ENCODE results near the gene UQCRC1.

UQCRC1 gene

DNA sequence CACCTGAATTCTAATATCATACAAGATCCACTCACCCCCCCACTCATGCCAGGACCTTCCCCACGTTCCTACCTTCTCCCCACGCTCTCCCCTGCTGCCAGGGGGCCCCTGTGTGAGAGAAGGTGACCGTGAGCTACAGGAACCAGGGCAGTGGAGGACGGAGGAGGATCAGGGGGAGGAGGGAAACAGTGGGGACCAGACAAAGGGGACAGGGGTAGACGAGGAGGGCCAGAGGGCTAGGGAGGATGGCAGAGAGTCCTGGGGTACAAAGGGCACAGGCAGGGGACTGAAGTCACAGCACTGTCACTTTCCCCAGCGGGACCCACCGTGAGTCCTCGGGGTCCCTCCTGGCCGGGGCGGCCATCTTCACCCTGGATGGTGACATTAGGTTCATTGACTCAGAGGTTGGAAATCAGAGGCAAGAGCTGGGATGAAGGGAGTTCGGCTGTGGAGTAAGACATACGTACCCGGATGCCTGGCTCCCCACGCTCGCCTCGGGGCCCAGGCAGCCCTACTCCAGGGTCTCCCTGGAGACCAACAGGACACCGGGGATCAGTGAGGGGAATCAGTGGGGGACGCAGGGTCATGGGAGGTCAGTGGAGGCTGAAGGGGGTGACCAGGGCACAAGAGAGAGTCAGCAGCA is 39.5 kb downstream of the UQCRC1 start:
- no peak for DNase-seq

- no peak for DNase-seq
Measured at GRCh38 chr3:48569400-48569799, 40.0 kb downstream of the UQCRC1 start.

GRCh38 chr3:48568476-48568875 is 41.0 kb downstream of the UQCRC1 start:
- no peak for DNase-seq

DNA sequence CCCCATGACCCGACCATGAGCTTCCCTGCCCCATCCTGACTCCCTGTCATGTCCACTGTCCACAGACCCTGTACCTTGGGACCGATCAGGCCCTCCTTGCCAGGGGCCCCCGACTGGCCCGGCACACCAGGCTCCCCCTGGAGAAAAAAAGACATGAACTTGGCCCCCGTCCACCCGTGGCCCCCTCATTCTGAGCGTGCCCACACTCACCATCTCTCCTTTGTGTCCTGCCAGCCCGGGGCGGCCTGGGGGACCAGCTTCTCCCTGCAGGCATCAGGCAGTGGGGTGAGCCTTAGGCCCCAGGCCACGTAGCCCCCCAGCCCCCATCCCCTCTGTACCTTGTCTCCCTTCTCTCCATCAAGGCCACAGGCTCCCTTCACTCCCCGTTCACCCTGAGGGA is 41.9 kb downstream of the UQCRC1 start:
- DNase-seq, result no peak

DNA sequence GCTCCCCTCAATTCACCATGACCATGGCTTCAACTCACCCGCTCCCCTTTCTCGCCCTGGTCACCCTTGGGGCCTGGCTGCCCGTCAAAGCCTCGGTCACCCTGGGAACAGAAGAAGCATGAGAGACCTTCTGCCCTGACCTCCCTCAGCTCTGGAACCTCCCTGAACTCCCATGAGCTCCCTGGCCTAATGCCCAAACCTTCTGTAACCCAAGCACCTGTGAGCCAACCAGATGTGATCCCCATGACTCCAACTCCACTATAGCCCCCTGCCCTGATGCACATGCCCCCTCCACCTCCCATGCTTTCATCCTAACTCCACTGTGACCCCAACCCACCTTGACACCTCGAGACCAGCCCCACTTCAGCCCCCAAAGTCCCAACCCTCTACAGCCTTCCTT is 42.4 kb downstream of the UQCRC1 start:
- no peak for DNase-seq

GRCh38 chr3:48566401-48566760 is 43.1 kb downstream of the UQCRC1 start:
- no peak for DNase-seq

DNA sequence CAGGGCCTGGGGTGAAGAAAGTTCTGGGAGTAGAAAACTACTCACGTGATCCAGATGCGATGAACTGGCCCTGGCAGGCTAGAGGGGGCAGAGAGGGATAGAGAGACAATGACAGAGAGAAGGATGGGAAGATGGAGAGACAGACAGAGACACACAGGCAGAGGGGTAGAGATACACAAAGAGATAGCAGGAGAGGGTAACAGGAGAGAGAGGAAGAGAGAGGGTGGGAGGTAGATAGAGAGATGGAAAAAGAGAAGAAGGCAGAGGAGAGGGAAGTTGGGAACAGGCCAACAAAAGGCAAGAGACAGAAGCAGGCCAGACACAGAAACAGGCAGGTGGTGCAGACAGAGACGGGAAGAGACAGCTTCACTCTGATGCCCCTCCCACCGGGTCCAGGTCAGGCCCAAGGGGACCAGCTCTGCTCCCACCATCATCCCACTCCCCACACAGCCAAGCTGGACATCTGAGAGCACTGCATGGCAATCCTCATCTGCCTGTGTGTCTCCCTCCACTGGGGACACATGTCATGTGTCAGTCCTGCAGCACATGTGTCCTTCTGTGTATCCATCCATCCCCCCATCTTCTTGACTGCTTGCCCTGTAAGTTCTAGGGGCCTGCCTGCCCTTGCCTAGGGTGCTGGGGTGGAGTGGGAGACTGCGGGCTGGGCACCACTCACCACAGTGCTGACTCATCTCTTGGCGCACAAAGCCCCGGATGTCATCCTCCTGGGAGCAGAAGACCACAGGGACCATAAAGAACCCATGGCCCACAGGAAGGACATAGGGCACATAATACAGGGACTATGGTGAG is 43.6 kb downstream of the UQCRC1 start:
- DNase-seq, result no peak

DNA sequence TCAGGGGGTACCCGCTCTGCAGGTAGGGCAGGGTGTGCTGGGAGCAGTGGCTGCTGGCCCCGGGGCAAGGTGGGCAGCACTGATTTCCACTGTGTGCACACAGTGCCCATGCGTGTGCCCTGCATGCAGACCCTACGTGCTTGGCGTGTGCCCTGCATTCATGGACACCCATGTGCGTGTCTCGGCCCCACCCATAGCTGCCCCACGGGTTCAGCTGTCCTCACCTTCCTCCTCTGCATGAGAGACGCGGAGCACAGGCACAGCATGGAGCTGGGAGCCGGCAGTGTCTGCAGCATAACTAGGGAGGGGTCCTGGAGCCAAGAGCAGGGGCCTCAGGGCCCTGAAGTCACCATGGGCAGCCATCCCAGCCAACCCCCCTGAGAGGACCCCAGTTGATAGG is 44.3 kb downstream of the UQCRC1 start:
- DNase-seq, result no peak

DNA sequence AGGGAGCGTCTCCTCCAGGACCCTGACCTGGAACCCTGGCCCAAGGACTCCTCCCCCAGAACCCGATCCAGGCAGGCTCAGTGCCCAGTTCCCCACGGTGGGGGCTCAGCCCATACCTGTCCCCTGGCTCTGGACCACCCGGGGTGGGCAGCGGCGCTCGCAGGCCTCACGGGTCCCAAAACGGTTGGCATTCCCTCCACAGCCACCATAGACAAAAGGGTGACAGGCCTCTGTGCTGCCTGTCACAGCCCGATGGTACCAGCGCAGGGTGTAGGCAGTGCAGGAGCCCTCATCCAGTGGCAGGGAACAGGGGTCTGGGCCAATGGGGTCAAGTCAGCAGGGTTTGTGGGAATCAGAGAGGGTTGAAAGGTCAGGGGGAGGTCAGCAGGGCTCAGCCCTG is 44.8 kb downstream of the UQCRC1 start:
- DNase-seq, result no peak

- no peak for DNase-seq
Measured at GRCh38 chr3:48564022-48564421, 45.4 kb downstream of the UQCRC1 start.

GRCh38 chr3:48563382-48563918 is 46.0 kb downstream of the UQCRC1 start, which contains the start of gene UCN2:
Gene UCN2, minus strand, starts transcription at chr3:48563781. Its CDS starts 657 bp downstream, at chr3:48563124.
- DNase-seq, result no peak

DNA sequence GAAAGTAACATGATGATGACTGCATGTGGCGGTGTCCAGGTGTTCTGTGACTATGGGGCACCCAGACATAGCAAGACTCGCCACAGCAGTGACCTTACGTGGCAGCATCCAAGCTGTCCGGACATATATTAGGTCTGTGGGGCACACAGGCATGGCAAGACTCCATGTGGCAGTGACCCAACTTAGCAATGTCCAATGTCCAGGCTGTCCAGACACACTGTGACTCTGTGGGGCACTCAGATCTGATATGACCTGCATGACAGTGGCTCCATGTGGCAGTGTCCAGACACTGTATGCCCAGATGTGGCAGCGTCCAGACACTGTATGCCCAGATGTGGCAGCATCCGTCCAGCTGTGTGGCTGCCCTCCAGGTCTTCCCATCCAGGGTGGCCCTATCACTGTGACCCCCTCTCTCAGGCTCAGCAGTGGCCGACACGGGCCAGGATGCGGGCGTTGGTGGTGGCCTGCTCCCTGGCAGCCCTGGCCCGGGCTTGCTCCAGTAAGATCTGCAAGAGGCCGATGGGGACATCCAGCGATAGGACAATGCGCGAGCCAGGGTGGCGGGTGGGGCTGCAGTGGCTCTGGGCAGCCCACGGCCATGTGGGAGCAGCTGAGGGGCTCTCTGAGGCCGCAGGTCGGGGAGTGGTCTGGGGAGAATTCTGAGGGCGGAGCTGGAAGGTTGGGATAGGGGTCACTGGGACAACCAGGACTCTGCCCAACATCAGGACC is 46.9 kb downstream of the UQCRC1 start:
- DNase-seq, result no peak

DNA sequence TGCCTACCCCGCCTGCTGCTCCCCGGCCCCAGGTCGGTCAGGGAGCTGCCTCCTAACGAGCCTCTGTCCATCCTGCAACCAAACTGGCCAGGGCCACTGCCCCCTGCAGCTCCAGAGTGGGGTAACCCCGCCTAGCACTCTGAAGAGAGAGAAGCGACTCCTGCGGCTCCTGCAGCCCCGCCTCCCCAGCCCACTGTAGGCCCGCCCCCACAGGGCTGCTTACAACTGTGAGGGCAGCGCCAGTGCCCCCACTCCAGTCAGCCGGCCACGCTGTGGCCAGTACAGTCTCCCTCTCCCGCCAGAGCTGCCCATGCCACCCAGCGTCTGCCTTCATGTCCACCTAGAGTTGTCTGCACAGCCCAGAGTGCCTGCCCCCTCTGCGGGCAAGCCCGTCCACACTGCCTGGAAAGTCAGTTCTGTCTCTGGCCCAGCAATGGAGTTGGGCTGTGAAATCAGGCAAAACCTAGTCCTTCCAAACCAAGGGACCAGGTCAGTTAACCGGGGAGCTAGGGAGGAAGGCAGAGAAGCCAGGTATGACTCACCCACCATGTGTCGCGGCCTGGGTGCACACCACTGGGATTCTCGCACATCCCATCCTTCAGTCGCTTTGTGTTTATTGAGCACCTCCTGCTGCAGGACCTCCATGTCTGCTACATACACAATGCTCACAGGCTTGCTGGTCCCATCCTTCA is 48.3 kb downstream of the UQCRC1 start:
- no peak for DNase-seq

GRCh38 chr3:48560648-48561018 is 48.8 kb downstream of the UQCRC1 start:
- DNase-seq, result no peak

DNA sequence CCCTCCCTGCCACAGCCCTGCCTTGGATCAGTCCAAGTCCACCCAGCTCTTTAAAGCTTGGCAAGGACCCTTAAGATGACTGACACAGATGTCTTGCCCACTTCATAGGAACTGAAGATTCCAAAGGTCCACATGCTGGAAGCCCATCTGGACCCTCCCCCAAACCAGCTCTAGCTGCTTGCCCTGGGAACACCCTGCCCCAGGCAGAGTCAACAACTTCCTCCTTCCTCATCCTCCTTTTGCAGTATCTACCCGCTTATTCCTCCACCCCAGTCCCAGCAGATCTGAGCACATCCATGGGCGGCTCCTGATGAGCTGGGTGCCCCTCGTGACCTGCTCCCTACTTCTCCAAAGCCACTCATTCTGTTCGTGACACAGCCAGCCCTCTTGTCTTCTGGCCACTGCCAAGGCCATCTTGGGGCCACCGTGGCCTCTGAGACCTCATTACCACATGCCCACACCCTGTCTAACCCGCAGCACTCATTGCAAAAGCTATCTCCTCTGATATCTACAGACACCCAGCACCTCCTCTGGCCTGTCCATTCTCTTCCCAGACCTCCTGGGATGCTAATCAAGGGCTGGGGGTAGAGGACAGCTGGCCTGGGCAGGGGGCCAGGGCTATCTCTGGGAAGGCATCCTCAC is 50.8 kb downstream of the UQCRC1 start:
- no peak for DNase-seq

DNA sequence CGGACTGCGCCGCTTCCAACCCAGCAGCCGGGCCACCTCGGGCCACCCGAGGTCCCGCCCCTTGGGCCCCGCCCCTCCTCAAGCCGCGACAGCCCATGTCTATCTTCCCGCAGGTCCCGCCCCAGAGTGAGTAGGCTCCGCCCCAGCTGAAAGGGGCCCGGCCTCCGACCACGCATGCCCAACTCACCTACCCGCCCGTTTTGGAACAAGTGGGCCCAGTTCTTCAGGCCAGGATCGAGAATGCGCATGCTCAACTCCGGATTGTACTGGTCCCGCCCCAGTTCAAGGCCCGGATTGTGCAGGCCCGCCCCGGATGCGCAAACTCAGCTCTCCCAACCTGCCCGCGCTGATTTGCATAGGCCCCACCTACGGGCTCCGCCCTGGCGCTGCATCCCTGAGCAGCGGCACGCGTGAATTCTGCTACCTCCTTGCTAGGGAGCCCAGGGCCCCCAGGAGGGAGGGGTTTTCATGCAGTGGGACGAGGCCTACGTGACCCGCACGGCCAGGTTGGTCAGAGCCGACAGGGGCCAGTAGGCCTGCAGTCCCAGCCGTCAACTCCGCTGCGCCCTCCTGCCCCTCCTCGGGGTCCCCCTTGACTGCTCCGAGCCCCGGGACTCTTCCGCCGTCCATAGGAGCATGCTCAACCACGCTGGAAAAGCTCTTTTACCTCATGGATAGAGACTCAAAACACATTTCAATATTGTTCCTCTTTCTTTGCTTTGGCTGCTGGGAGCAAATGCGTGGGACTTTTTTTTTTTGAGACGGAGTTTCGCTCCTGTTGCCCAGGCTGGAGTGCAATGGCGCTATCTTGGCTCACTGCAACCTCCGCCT is 52.4 kb downstream of the UQCRC1 start, which contains the start of gene PFKFB4:
Gene PFKFB4 (minus strand): TSS at position 8 of the 831 bp plus-strand sequence. CDS start 26 bp downstream, outside the sequence.
- peak; percentile 96 to 99 for DNase-seq

DNA sequence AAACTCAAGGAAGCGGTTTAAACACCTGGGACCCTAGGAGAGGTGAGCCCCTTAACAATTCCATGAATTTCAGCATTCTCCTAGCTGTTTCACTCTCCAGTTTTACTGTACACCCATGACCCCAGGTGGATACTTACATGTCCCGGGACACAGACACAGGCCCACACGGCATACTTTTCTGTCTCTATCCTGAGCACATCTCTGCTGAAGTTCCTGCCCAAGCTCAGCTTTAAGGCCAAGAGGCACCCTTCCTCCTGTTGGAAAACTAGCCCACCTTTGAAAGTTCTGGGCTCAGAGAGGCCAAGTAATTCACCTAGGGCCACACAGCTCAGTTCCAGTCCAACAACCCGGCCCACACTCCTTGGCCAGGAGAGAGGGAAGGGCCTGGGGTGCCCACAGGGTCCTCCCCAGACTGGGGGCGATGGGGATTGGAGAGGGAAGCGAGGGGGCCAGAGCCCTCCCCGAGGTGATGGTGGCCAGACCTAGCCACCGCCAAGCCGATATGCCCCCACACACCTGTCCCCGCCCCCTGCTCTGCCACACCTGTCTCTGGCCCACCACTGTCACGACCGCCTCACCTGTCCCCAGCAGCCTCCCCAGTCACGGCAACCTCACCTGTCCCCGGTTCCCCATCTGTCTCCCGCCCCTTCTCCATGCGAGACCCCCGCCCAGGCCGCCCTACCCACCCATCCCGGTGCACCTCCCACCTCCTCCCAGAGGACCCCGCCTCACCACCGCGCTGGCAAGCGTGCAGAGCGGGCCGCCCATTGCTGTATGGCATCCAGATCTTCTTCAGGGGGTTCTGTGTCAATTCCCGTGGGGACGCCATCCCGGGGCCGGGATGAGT is 53.3 kb downstream of the UQCRC1 start:
- no peak for DNase-seq

DNA sequence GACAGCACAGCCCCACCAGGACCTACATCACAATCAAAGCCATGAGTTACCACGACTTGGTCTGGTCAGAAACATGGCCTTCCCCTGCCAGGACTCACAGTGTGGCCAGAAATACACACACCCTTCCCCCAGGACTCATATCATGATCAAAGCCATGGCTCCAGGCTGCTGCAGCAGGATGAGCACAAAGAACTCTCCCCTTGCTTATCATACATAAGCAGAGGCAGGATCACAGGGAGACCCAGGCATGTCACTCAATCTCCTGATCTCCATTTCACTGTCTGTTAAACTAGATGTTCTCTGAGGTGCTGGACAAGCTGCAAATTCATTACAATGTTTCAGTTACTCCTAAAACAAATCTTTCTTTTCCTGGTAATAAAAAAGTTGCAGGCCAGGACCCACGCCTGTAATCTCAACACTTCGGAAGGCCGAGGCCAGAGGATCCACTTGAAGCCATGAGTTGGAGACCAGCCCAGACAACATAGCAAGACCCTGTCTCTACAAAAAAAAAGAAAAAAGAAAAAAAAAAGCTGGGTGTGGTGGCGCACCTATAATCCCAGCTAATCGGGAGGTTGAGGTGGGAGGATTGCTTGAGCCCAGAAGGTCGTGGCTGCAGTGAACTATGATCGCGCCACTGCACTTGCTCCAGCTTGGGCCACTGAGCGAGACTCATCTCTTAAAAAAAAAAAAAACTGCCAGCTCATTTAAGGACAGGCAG is 54.1 kb downstream of the UQCRC1 start:
- DNase-seq, result no peak

Measured in cerebellar nuclear complex (tissue), 1 donor.